Upper lobe of right lung (tissue), 1 donor: Measurements from ENCODE around the gene PTPRM. TPM values are rescaled to one million over a fixed set of nuclear protein-coding genes. Genes with fewer than 3 reads are reported as not detected.

Experiments
- ATAC-seq: fragments of 200-7000 bp; cut with Tn5 transposase; one replicate; pipeline ENCODE4 v1.9.1; 2020; ENCODE audit warnings: mild to moderate bottlenecking, moderate library complexity
- DNase-seq: peaks from one replicate; pipeline ENCODE4 v3.0.0-alpha.2; 2020
- H3K27ac ChIP-seq: fragments of 200-600 bp; one replicate; pipeline ENCODE4 v1.8.0; 2022
- H3K27me3 ChIP-seq: fragments of 200-600 bp; one replicate; pipeline ENCODE4 v1.8.0; 2022; ENCODE audit warnings: mild to moderate bottlenecking
- H3K36me3 ChIP-seq: fragments of 200-600 bp; one replicate; pipeline ENCODE4 v1.8.0; 2022
- H3K4me1 ChIP-seq: fragments of 200-600 bp; one replicate; pipeline ENCODE4 v1.8.0; 2022
- H3K4me3 ChIP-seq: fragments of 200-600 bp; one replicate; pipeline ENCODE4 v1.8.0; 2022; ENCODE audit warnings: mild to moderate bottlenecking
- H3K9me3 ChIP-seq: fragments of 200-600 bp; one replicate; pipeline ENCODE4 v1.8.0; 2022
- CTCF ChIP-seq: fragments of 200-600 bp; IDR thresholded peaks from one replicate; pipeline ENCODE4 v1.8.0; 2022; ENCODE audit warnings: antibody characterized with exemption
- intact Hi-C: fragments of 100-400 bp; cut with DNase I; formaldehyde crosslinking; loops from one replicate; pipeline ENCODE4 v1.11.0; 2022
- total RNA-seq: library from RNA; stranded (reverse); fragmentation: NEBNext Ultra II Directional; extraction: Animal tissue kit (Norgen Biotek cat#: 25700); gene quantifications from one replicate; pipeline ENCODE4 v1.2.1, GENCODE V29; 2021
- donor health status: DM: no; HTN: yes; CAD: no; lungs with severe emphysema.

Gene PTPRM
- total RNA-seq, 1 donor from 2014 or later, result 99.3 TPM

GRCh38 chr18:7604361-7604760 is 37.2 kb downstream of the PTPRM start:
- Histone ChIP-seq H3K4me1 (peaks cover 20% of the 10 kb centered on the region), H3K27ac (no peak overlapping the region), H3K27me3 (no peaks in the 10 kb centered on the region), H3K4me3 (no peak overlapping the region), H3K9me3 (no peaks in the 10 kb centered on the region), H3K36me3 (no peaks in the 10 kb centered on the region)
- DNase-seq (no peak), ATAC-seq (no peak)
- intact Hi-C loops, result no loop called here
- TF ChIP-seq CTCF, result no peak

DNA sequence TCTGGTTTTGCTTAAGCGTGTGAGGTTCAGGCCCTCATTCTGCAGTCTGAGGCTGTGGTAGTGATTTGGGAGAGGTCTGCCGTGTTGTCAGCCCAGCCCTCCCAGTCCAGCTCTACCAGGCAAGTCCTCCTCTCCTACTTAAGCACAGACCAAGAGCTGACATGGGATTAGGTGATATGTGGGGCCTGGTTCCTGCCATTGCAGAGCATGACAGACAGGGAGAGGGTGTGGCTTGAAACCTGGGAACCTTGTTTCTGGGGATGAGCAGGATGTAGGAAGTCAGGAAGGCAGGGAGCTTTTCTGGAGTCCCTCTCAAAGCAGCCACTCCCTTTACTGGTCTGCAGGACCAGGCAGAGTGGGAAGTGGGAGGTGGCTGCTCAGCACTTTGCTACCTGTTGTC is 38.6 kb downstream of the PTPRM start:
- Histone ChIP-seq H3K36me3 (no peaks in the 10 kb centered on the region), H3K27me3 (no peaks in the 10 kb centered on the region), H3K9me3 (no peaks in the 10 kb centered on the region), H3K4me1 (peaks cover 19% of the 10 kb centered on the region), H3K27ac (no peak overlapping the region), H3K4me3 (no peak overlapping the region)
- no peak for TF ChIP-seq CTCF
- intact Hi-C loops, result no loop called here
- peak; percentile 18 for ATAC-seq
- DNase-seq, result no peak

- Histone ChIP-seq H3K27ac (no peak overlapping the region), H3K9me3 (no peaks in the 10 kb centered on the region), H3K4me3 (no peak overlapping the region), H3K36me3 (no peaks in the 10 kb centered on the region), H3K27me3 (no peaks in the 10 kb centered on the region), H3K4me1 (peaks cover 19% of the 10 kb centered on the region)
- no peak for TF ChIP-seq CTCF
- intact Hi-C loops, result no loop called here
- ATAC-seq, result peak; percentile 34
- DNase-seq, result no peak
Measured at GRCh38 chr18:7607540-7608173, 40.5 kb downstream of the PTPRM start.

DNA sequence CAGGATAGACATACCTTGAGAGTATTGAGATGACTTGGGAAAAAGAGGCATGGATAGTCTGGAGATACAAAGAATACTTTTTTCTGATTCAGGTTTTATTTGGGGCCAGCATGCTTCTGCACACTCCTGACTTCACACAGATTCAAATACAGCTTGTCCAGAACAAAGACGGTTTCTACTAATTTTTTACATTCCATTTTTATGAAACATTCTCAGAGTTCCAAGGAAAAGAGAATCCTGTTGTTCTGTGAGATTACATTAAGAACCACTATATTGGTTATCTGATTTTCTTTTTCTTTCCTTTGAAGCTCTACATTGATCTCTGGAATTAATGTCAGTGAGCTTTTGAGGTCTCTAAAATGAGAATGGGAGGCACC is 41.0 kb downstream of the PTPRM start:
- no peaks in the 10 kb centered on the region for H3K9me3 ChIP-seq
- peaks cover 19% of the 10 kb centered on the region for H3K4me1 ChIP-seq
- ATAC-seq, result no peak
- intact Hi-C loops, result no loop called here
- no peaks in the 10 kb centered on the region for H3K27me3 ChIP-seq
- no peaks in the 10 kb centered on the region for H3K36me3 ChIP-seq
- no peak overlapping the region for H3K4me3 ChIP-seq
- TF ChIP-seq CTCF, result no peak
- no peak overlapping the region for H3K27ac ChIP-seq
- DNase-seq, result no peak

GRCh38 chr18:7608781-7609201 is 41.7 kb downstream of the PTPRM start:
- ATAC-seq, result no peak
- H3K4me3 ChIP-seq, result no peak overlapping the region
- peaks cover 19% of the 10 kb centered on the region for H3K4me1 ChIP-seq
- no peak for DNase-seq
- no peaks in the 10 kb centered on the region for H3K9me3 ChIP-seq
- no peaks in the 10 kb centered on the region for H3K36me3 ChIP-seq
- no peak overlapping the region for H3K27ac ChIP-seq
- H3K27me3 ChIP-seq, result no peaks in the 10 kb centered on the region
- intact Hi-C loops, result no loop called here
- no peak for TF ChIP-seq CTCF

- no peak for ATAC-seq
- intact Hi-C loops, result no loop called here
Measured at GRCh38 chr18:7609617-7610016, 42.5 kb downstream of the PTPRM start.

More at GRCh38 chr18:7609617-7610016, 42.5 kb downstream of the PTPRM start:
- Histone ChIP-seq H3K27ac (no peak overlapping the region), H3K9me3 (no peaks in the 10 kb centered on the region), H3K36me3 (no peaks in the 10 kb centered on the region), H3K27me3 (no peaks in the 10 kb centered on the region), H3K4me3 (no peak overlapping the region), H3K4me1 (peaks cover 19% of the 10 kb centered on the region)
- no peak for DNase-seq
- no peak for TF ChIP-seq CTCF
